GM19455 (cell line): ENCODE results near the gene LRRFIP1.

Experiments used
- ATAC-seq: cut with Tn5 transposase; IDR thresholded peaks from one replicate; pipeline ENCODE4 v1.9.1; 2021; ENCODE audit not compliant: unreplicated experiment

LRRFIP1 gene

GRCh38 chr2:237823544-237823943 lies 196.2 kb downstream of the LRRFIP1 start:
- ATAC-seq = no peak

- no peak for ATAC-seq
Measured at GRCh38 chr2:237824085-237824484, 196.7 kb downstream of the LRRFIP1 start.

- no peak for ATAC-seq
Measured at GRCh38 chr2:237827421-237827987, 200.1 kb downstream of the LRRFIP1 start.
